ENCODE data around the gene COPG1. TPM values are rescaled to one million over a fixed set of nuclear protein-coding genes. Genes with fewer than 3 reads are reported as not detected.

COPG1 gene
- total and polyA plus RNA-seq, 10 of the 15 experiments (the other 5 are each of a cell fraction or from before 2014, with no cell fraction given): 54.8 to 143 (median 91.2) TPM

DNA sequence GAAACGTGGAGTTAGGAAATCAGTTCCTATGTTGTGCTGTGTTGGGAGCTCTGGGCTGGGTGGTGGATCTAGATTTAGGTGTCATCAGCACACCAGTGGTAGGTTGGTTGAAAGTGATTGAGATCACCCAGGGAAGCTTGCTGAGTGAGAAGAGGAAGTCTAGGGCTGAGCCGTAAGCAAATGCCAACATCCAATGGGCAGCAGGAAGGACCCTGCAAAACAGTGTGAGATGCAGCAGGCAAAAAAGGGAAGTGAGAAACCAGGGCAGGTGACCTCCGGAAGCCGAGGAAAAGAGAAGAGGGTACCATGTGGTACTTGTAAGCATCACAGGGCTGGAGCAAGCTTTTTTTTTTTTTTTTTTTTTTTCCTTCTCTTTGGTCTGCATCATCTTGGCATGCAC is 15.9 kb upstream of the COPG1 start:
- ChIA-PET RAD21 (ENCODE audit: unreplicated experiment) (interaction anchor here (0.6 to 2.1 kb wide), 6 partner anchors 8 to 180 kb away, joined by 3 to 6 read pairs (median 4); no protein-coding TSS in a partner anchor), POLR2A (interaction anchor here (0.5 to 1.2 kb wide), 10 partner anchors 9 to 1617 kb away, joined by 3 to 9 read pairs (median 4); partner anchors contain the start of genes COPG1 and RAB43), CTCF (interaction anchor here (1.1 to 2.0 kb wide), 7 partner anchors 10 to 263 kb away, joined by 4 to 12 read pairs (median 4); a partner anchor contains a TSS), SMC1A (ENCODE audit: uncharacterized antibody, unreplicated experiment) (interaction anchor here (0.8 to 1.7 kb wide), 5 partner anchors 12 to 263 kb away, joined by 3 to 8 read pairs (median 3); no protein-coding TSS in a partner anchor)
- H2AFZ ChIP-seq (ENCODE audit: control insufficient read depth, low read depth, low read length): peak overlapping the region; percentile 25; the same call in 1 of the 2 replicates
- H3K9ac ChIP-seq (ENCODE audit: control insufficient read depth, insufficient read depth, low read length): no peak overlapping the region
- peak; percentile 72 for FAIRE-seq
- no peak overlapping the region for H3K4me3 ChIP-seq
- no TSS peak for BruUV-seq (replicated peaks)
- H3K27me3 ChIP-seq (replicated peaks in 1 of 2; ENCODE audit: control insufficient read depth in 2 of 2, insufficient read depth in 2 of 2, low read length in 1 of 2): no peaks in the 10 kb centered on the region
- H3K79me2 ChIP-seq (ENCODE audit: control insufficient read depth, insufficient read depth, low read length): no peaks in the 10 kb centered on the region
- peak; percentile 97 for ATAC-seq
- no peaks in the 10 kb centered on the region for H3K9me3 ChIP-seq (replicated peaks; ENCODE audit: control insufficient read depth, insufficient read depth, low read length)
- DNase-seq (ENCODE audit: low read depth, low spot score): peak; percentile 91
- H3K27ac ChIP-seq (ENCODE audit: control insufficient read depth, insufficient read depth): no peak overlapping the region
- peaks cover 7% of the 10 kb centered on the region for H3K4me1 ChIP-seq (ENCODE audit: control insufficient read depth, insufficient read depth, low read length)
- in situ Hi-C loops (cut with MboI): no loop called here
- H3K36me3 ChIP-seq (ENCODE audit: control insufficient read depth in 2 of 2, insufficient read depth in 2 of 2, low read length in 1 of 2): no peaks in the 10 kb centered on the region
- H4K20me1 ChIP-seq (ENCODE audit: control insufficient read depth, insufficient read depth): no peaks in the 10 kb centered on the region
- intact Hi-C loops (cut with micrococcal nuclease; ENCODE audit: unreplicated experiment): no loop called here
- WGBS (ENCODE audit: insufficient coverage, insufficient replicate concordance, low lambda C conversion rate, missing lambda C conversion rate): 0% methylated on average over 4 of the region's 4 CpGs
- H3K4me2 ChIP-seq (ENCODE audit: control insufficient read depth, insufficient read depth): no peak overlapping the region
- TF ChIP-seq IKZF1 (conservative IDR thresholded peaks at IDR 0.05): peak; percentile 80
- no peak for TF ChIP-seq MEF2A (IDR thresholded peaks at IDR 0.05; ENCODE audit: insufficient read depth, low read depth, low read length)
- TF ChIP-seq BRCA1 (IDR thresholded peaks at IDR 0.05; ENCODE audit: low read depth, low read length): no peak
- TF ChIP-seq EZH2 (IDR thresholded peaks at IDR 0.05; ENCODE audit: borderline replicate concordance, control insufficient read depth, low read depth, low read length): no peak
- TF ChIP-seq YY1 (IDR thresholded peaks at IDR 0.05; ENCODE audit: low read depth, low read length): no peak
- TF ChIP-seq, protein P1, sequence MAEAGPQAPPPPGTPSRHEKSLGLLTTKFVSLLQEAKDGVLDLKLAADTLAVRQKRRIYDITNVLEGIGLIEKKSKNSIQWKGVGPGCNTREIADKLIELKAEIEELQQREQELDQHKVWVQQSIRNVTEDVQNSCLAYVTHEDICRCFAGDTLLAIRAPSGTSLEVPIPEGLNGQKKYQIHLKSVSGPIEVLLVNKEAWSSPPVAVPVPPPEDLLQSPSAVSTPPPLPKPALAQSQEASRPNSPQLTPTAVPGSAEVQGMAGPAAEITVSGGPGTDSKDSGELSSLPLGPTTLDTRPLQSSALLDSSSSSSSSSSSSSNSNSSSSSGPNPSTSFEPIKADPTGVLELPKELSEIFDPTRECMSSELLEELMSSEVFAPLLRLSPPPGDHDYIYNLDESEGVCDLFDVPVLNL (IDR thresholded peaks at IDR 0.05; ENCODE audit: low read depth, low read length): no peak
- TF ChIP-seq ZNF217 (IDR thresholded peaks at IDR 0.05): no peak
- TF ChIP-seq, protein P2, sequence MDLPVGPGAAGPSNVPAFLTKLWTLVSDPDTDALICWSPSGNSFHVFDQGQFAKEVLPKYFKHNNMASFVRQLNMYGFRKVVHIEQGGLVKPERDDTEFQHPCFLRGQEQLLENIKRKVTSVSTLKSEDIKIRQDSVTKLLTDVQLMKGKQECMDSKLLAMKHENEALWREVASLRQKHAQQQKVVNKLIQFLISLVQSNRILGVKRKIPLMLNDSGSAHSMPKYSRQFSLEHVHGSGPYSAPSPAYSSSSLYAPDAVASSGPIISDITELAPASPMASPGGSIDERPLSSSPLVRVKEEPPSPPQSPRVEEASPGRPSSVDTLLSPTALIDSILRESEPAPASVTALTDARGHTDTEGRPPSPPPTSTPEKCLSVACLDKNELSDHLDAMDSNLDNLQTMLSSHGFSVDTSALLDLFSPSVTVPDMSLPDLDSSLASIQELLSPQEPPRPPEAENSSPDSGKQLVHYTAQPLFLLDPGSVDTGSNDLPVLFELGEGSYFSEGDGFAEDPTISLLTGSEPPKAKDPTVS (IDR thresholded peaks at IDR 0.05; ENCODE audit: low read depth, low read length): no peak
- TF ChIP-seq, protein P3, sequence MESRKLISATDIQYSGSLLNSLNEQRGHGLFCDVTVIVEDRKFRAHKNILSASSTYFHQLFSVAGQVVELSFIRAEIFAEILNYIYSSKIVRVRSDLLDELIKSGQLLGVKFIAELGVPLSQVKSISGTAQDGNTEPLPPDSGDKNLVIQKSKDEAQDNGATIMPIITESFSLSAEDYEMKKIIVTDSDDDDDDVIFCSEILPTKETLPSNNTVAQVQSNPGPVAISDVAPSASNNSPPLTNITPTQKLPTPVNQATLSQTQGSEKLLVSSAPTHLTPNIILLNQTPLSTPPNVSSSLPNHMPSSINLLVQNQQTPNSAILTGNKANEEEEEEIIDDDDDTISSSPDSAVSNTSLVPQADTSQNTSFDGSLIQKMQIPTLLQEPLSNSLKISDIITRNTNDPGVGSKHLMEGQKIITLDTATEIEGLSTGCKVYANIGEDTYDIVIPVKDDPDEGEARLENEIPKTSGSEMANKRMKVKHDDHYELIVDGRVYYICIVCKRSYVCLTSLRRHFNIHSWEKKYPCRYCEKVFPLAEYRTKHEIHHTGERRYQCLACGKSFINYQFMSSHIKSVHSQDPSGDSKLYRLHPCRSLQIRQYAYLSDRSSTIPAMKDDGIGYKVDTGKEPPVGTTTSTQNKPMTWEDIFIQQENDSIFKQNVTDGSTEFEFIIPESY (IDR thresholded peaks at IDR 0.05): no peak
- TF ChIP-seq FOXM1 (IDR thresholded peaks at IDR 0.05; ENCODE audit: low read depth, low read length): no peak
- no peak for TF ChIP-seq PAX8 (IDR thresholded peaks at IDR 0.05)
- TF ChIP-seq, protein P4, sequence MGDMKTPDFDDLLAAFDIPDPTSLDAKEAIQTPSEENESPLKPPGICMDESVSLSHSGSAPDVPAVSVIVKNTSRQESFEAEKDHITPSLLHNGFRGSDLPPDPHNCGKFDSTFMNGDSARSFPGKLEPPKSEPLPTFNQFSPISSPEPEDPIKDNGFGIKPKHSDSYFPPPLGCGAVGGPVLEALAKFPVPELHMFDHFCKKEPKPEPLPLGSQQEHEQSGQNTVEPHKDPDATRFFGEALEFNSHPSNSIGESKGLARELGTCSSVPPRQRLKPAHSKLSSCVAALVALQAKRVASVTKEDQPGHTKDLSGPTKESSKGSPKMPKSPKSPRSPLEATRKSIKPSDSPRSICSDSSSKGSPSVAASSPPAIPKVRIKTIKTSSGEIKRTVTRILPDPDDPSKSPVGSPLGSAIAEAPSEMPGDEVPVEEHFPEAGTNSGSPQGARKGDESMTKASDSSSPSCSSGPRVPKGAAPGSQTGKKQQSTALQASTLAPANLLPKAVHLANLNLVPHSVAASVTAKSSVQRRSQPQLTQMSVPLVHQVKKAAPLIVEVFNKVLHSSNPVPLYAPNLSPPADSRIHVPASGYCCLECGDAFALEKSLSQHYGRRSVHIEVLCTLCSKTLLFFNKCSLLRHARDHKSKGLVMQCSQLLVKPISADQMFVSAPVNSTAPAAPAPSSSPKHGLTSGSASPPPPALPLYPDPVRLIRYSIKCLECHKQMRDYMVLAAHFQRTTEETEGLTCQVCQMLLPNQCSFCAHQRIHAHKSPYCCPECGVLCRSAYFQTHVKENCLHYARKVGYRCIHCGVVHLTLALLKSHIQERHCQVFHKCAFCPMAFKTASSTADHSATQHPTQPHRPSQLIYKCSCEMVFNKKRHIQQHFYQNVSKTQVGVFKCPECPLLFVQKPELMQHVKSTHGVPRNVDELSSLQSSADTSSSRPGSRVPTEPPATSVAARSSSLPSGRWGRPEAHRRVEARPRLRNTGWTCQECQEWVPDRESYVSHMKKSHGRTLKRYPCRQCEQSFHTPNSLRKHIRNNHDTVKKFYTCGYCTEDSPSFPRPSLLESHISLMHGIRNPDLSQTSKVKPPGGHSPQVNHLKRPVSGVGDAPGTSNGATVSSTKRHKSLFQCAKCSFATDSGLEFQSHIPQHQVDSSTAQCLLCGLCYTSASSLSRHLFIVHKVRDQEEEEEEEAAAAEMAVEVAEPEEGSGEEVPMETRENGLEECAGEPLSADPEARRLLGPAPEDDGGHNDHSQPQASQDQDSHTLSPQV (IDR thresholded peaks at IDR 0.05): no peak
- no peak for TF ChIP-seq CHD4 (IDR thresholded peaks at IDR 0.05)
- TF ChIP-seq, protein P5, sequence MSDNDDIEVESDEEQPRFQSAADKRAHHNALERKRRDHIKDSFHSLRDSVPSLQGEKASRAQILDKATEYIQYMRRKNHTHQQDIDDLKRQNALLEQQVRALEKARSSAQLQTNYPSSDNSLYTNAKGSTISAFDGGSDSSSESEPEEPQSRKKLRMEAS (IDR thresholded peaks at IDR 0.05; ENCODE audit: low read depth, low read length): no peak
- TF ChIP-seq SREBF2 (IDR thresholded peaks at IDR 0.05; ENCODE audit: low read length): no peak
- no peak for TF ChIP-seq HDAC2 (IDR thresholded peaks at IDR 0.05)
- TF ChIP-seq TARDBP (IDR thresholded peaks at IDR 0.05; ENCODE audit: borderline replicate concordance): no peak
